NK-92 (cell line): ENCODE data around the gene KRT4.

ENCODE experiments used
- DNase-seq: peaks from one replicate; lab custom pipeline; 2025; ENCODE audit not compliant: unreplicated experiment; lab: John Stamatoyannopoulos, UW

The KRT4 gene

GRCh38 chr12:52794479-52795331, 19.2 kb downstream of the KRT4 start:
- DNase-seq, result no peak

GRCh38 chr12:52792185-52793029, 21.5 kb downstream of the KRT4 start:
- no peak for DNase-seq

GRCh38 chr12:52791271-52792184, 22.4 kb downstream of the KRT4 start:
- DNase-seq, result no peak

- no peak for DNase-seq
These were observed 23.3 kb downstream of the KRT4 start for GRCh38 chr12:52790427-52791270.

GRCh38 chr12:52789637-52790426, 24.1 kb downstream of the KRT4 start:
- no peak for DNase-seq

- no peak for DNase-seq
These were observed 24.9 kb downstream of the KRT4 start for GRCh38 chr12:52788876-52789636.

GRCh38 chr12:52788192-52788875, 25.6 kb downstream of the KRT4 start:
- DNase-seq, result no peak

- DNase-seq, result no peak
These were observed 26.4 kb downstream of the KRT4 start for GRCh38 chr12:52787324-52788191.

GRCh38 chr12:52784909-52785308, 29.0 kb downstream of the KRT4 start:
- DNase-seq, result no peak

GRCh38 chr12:52783563-52784316, 30.2 kb downstream of the KRT4 start:
- DNase-seq, result no peak

GRCh38 chr12:52782502-52782901, 31.4 kb downstream of the KRT4 start:
- DNase-seq, result no peak

- no peak for DNase-seq
These were observed 32.4 kb downstream of the KRT4 start for GRCh38 chr12:52781399-52782082.

GRCh38 chr12:52779914-52780313, 34.0 kb downstream of the KRT4 start:
- DNase-seq, result no peak

- DNase-seq, result no peak
These were observed 35.1 kb downstream of the KRT4 start for GRCh38 chr12:52778833-52779232.

GRCh38 chr12:52777566-52777965, 36.4 kb downstream of the KRT4 start:
- no peak for DNase-seq

GRCh38 chr12:52776913-52777395, 37.0 kb downstream of the KRT4 start, which contains the start of gene KRT76:
Gene KRT76 (minus strand): TSS chr12:52777345. CDS start chr12:52777291, 54 bp downstream.
- no peak for DNase-seq
